Sigmoid colon (tissue), 4 donors: ENCODE results near the gene RAB40B.
A peak's percentile ranks its signal among the peaks of the same experiment; 100 is the strongest.

Source experiments
- EP300 ChIP-seq, 4 donors: sonication (generic); formaldehyde crosslinking; IDR thresholded peaks; one replicate each; pipeline ENCODE4 v1.6.1; 2017; ENCODE audit warnings: antibody characterized with exemption in 4 of 4
- POLR2AphosphoS5 ChIP-seq, 4 donors: sonication (generic); formaldehyde crosslinking; IDR thresholded peaks; one replicate each; pipeline ENCODE4 v1.6.1; 2017; ENCODE audit warnings: antibody characterized with exemption in 4 of 4
- TF ChIP-seq, protein P1 (sequence below), 4 experiments: fragments of 450-650 bp in 3 of 4; fragments of 200-600 bp in 1 of 4; IDR thresholded peaks; one replicate each; pipeline ENCODE4 v1.5.1; 2016 to 2019; ENCODE audit warnings: antibody characterized with exemption in 4 of 4, mild to moderate bottlenecking in 3 of 4, moderate library complexity in 2 of 4

DNA sequence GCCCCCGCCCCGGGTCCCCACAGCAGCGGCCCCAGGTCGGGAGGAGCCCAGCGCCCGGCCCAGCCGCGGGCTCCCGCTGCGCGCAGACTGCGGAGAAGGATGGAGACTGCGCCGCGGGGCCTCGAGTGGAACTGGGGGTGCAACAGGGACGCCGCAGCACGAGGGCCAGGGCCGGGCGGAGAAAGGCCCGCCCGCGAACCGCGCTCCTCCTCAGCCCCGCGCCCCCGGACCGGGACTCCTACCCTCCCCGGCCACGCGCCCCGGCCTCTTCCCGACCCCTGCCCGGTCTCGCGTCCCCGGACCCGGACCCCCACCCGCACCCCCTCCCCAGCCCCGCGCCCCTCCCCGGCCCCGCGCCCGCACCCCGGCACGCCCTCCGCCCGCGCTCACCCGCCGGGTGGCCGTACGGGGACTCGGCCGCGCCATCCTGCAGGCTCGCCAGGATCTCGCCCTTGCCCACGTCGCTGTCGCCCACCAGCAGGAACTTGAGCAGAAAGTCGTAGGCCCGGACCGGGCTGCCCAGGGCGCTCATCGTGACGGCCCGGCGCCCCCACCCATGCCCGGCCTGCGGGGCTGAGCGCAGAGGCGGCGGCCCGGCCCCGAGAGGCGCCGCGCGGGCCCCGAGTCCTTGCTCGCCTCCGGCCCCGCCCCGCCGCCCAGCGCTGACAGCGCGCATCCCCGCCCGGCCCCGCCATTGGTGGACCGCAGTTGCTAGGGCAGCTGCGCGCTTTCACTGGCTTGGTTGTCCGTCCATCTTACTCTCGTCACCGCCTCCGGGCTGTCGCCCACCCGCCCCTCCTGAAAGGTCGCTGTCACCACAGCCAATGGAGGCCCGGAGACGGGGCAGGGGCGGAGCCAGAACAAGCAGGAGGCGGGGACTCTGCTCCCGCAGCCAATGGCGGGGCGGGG, at the start of gene RAB40B:
- TF ChIP-seq, protein P1, sequence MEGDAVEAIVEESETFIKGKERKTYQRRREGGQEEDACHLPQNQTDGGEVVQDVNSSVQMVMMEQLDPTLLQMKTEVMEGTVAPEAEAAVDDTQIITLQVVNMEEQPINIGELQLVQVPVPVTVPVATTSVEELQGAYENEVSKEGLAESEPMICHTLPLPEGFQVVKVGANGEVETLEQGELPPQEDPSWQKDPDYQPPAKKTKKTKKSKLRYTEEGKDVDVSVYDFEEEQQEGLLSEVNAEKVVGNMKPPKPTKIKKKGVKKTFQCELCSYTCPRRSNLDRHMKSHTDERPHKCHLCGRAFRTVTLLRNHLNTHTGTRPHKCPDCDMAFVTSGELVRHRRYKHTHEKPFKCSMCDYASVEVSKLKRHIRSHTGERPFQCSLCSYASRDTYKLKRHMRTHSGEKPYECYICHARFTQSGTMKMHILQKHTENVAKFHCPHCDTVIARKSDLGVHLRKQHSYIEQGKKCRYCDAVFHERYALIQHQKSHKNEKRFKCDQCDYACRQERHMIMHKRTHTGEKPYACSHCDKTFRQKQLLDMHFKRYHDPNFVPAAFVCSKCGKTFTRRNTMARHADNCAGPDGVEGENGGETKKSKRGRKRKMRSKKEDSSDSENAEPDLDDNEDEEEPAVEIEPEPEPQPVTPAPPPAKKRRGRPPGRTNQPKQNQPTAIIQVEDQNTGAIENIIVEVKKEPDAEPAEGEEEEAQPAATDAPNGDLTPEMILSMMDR (IDR thresholded peaks at IDR 0.05), result no peak
- TF ChIP-seq EP300 (IDR thresholded peaks at IDR 0.05), result no peak
- peak in 2 of 4 donors; percentile 28 to 34 for TF ChIP-seq POLR2AphosphoS5 (IDR thresholded peaks at IDR 0.05)
